Measurements from ENCODE around the gene MAGI2.

The MAGI2 gene

DNA sequence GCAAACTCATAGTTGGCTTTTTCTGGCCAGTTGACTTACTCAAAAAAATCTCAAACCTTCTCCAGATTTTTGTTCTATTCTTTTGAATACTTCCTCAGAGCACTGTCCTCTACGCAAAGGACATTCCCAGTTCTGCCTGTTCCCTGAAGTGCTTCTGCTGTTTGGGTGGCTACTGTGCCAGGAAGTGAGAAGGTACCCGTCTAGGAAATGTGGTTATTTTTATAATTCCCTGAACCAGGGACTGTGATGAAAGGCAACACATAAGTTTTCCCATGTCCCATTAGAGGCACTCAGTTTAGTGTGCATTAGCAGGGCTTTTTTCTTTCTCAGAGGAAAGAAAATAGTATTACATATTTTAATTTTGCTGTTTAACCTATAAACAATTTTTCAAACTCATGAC lies 1284.6 kb downstream of the MAGI2 start:
- peaks cover 28% of the 10 kb centered on the region for H3K4me1 ChIP-seq (ENCODE audit: control insufficient read depth, low read depth, low read length)
- H3K9ac ChIP-seq (ENCODE audit: low read length), result no peak overlapping the region
- H3K9me3 ChIP-seq (ENCODE audit: control insufficient read depth, low read depth, low read length), result no peaks in the 10 kb centered on the region
- no peak overlapping the region for H3K27ac ChIP-seq (ENCODE audit: low read length)
- H3K4me3 ChIP-seq (ENCODE audit: low read length), result no peak overlapping the region
- H3K27me3 ChIP-seq (ENCODE audit: control insufficient read depth, insufficient read depth, low read length), result no peaks in the 10 kb centered on the region
- no peaks in the 10 kb centered on the region for H3K36me3 ChIP-seq (ENCODE audit: control insufficient read depth, low read depth, low read length)

DNA sequence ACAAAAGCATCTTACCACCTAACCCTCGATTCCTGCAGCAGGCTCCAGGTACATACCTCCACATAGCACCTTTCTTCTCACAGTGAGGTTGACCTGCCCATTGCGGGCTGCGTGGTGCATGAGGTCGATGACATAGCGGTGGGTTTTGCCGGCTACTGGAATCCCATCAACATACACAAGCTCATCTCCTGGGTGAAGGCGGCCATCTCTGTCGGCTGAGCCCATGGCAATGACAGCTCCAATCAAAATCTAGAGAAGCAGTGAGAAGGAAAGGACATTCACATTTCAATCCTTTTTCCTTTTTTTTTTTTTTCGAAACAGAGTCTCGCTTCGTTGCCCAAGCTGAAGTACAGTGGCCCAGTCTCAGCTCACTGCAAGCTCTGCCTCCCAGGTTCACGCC lies 1285.6 kb downstream of the MAGI2 start:
- H3K27me3 ChIP-seq (ENCODE audit: control insufficient read depth, insufficient read depth, low read length), result no peaks in the 10 kb centered on the region
- no peak overlapping the region for H3K4me3 ChIP-seq (ENCODE audit: low read length)
- no peaks in the 10 kb centered on the region for H3K9me3 ChIP-seq (ENCODE audit: control insufficient read depth, low read depth, low read length)
- H3K4me1 ChIP-seq (ENCODE audit: control insufficient read depth, low read depth, low read length), result peaks cover 26% of the 10 kb centered on the region
- no peaks in the 10 kb centered on the region for H3K36me3 ChIP-seq (ENCODE audit: control insufficient read depth, low read depth, low read length)
- H3K27ac ChIP-seq (ENCODE audit: low read length), result no peak overlapping the region
- no peak overlapping the region for H3K9ac ChIP-seq (ENCODE audit: low read length)

DNA sequence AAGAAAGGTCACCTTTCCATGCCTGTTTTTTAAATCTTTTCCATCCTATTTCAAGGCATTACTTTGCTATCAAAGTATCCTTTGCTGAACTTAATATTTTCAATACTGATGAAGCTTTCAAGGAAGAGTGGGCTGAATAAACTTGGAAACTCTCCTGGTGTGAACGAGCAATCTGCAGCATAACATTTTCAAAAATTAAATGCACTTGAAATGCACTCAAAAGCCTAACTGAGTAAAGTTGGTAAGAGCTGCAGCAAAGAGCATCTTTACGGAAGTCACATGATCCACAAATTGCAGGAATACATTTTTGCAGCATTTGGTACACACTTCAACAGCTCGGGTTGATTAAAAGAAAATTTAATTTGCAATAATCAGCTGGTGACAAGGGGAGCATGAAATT lies 1287.6 kb downstream of the MAGI2 start:
- no peak overlapping the region for H3K4me3 ChIP-seq (ENCODE audit: low read length)
- H3K9me3 ChIP-seq (ENCODE audit: control insufficient read depth, low read depth, low read length), result no peaks in the 10 kb centered on the region
- no peaks in the 10 kb centered on the region for H3K27me3 ChIP-seq (ENCODE audit: control insufficient read depth, insufficient read depth, low read length)
- peaks cover 12% of the 10 kb centered on the region for H3K4me1 ChIP-seq (ENCODE audit: control insufficient read depth, low read depth, low read length)
- H3K36me3 ChIP-seq (ENCODE audit: control insufficient read depth, low read depth, low read length), result no peaks in the 10 kb centered on the region
- H3K27ac ChIP-seq (ENCODE audit: low read length), result no peak overlapping the region
- H3K9ac ChIP-seq (ENCODE audit: low read length), result no peak overlapping the region

DNA sequence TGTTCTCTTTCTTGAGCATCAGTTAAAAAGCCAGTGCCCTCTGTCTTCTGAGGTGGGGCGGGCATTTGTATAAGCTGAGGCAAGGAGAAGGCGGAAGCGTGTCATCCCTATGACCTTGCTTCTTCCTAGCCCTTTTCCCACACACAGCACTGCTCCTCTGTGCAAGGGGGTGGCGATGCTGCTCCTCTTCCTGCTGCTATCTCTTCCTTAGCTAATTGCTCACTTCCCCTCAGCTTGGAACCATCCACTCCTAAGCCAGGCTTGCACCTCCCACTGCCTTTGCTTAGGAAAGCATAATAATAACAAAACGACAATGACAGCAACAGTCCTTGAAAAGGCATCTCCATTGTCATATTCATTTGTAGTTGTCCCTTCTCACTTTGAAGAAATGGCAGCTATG lies 1288.0 kb downstream of the MAGI2 start:
- Histone ChIP-seq H3K4me3 (ENCODE audit: low read length) (no peak overlapping the region), H3K27ac (ENCODE audit: low read length) (no peak overlapping the region), H3K4me1 (ENCODE audit: control insufficient read depth, low read depth, low read length) (peaks cover 16% of the 10 kb centered on the region), H3K36me3 (ENCODE audit: control insufficient read depth, low read depth, low read length) (no peaks in the 10 kb centered on the region), H3K9ac (ENCODE audit: low read length) (no peak overlapping the region), H3K27me3 (ENCODE audit: control insufficient read depth, insufficient read depth, low read length) (no peaks in the 10 kb centered on the region), H3K9me3 (ENCODE audit: control insufficient read depth, low read depth, low read length) (no peaks in the 10 kb centered on the region)

DNA sequence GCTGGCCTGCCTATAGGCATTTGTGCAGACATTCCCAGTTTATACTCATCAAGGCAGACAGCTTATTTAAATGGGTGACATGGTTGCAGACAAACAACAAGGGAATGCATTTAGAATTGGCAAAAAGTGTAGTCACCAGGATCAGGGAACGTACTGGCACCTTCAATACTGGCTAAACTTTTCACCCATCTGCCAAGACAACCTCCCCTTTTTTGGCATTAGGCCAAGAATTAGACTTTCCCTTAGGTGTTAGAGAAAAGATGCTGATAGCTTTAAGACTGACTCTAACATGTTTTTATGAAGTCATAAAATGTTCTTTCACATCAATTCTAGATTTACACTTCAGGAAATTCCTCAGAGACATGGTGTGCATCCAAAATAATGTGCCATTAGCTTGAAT lies 1289.0 kb downstream of the MAGI2 start:
- H3K36me3 ChIP-seq (ENCODE audit: control insufficient read depth, low read depth, low read length), result no peaks in the 10 kb centered on the region

DNA sequence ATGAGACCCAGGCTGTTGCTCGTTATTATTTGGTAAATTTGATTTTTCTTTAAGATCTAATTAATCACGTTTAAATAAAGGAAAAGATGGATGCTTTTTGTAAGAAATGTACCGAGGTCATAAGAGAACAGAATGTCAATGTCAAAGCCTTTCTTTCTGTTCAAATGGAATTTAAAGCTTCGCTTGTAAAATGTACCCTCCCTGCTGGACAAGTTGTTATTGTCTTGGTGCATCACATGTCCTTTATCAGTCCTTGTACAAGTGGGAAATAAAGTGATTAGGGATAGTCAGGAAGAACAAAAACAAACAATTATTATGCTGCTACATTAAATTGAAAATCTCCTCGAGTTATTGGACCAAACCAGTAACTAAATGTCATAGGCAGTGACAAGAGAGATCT lies 1291.7 kb downstream of the MAGI2 start:
- H3K27me3 ChIP-seq (ENCODE audit: control insufficient read depth, insufficient read depth, low read length), result no peaks in the 10 kb centered on the region
- no peaks in the 10 kb centered on the region for H3K36me3 ChIP-seq (ENCODE audit: control insufficient read depth, low read depth, low read length)
- H3K27ac ChIP-seq (ENCODE audit: low read length), result no peak overlapping the region
- H3K4me3 ChIP-seq (ENCODE audit: low read length), result no peak overlapping the region
- H3K9ac ChIP-seq (ENCODE audit: low read length), result no peak overlapping the region
- no peaks in the 10 kb centered on the region for H3K9me3 ChIP-seq (ENCODE audit: control insufficient read depth, low read depth, low read length)
- H3K4me1 ChIP-seq (ENCODE audit: control insufficient read depth, low read depth, low read length), result peaks cover 40% of the 10 kb centered on the region

More for the DNA sequence above, 1289.0 kb downstream of the MAGI2 start:
- Histone ChIP-seq H3K27ac (ENCODE audit: low read length) (no peak overlapping the region), H3K9ac (ENCODE audit: low read length) (no peak overlapping the region), H3K27me3 (ENCODE audit: control insufficient read depth, insufficient read depth, low read length) (no peaks in the 10 kb centered on the region), H3K9me3 (ENCODE audit: control insufficient read depth, low read depth, low read length) (no peaks in the 10 kb centered on the region), H3K4me3 (ENCODE audit: low read length) (no peak overlapping the region), H3K4me1 (ENCODE audit: control insufficient read depth, low read depth, low read length) (peaks cover 25% of the 10 kb centered on the region)

DNA sequence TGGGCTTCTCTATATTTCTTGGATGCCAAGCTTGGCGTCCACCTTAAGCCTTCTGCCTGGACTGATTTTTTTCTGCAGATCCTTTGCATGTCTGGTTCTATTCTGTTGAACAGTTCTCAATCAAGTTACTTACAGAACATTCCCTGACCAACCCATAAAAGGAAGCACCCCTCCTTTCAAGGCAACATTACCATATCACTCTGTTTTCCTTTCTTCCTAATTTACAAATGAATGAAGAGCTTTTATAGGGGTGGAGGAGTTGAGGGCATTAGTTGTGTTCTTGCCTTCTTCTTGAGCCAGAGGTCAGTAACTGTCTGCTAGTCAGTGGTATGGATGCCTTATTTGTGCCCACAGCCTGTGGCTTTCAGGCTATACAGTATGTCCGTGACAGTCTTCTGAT lies 1293.9 kb downstream of the MAGI2 start:
- Histone ChIP-seq H3K4me3 (ENCODE audit: low read length) (no peak overlapping the region), H3K27me3 (ENCODE audit: control insufficient read depth, insufficient read depth, low read length) (no peaks in the 10 kb centered on the region), H3K9me3 (ENCODE audit: control insufficient read depth, low read depth, low read length) (no peaks in the 10 kb centered on the region), H3K4me1 (ENCODE audit: control insufficient read depth, low read depth, low read length) (peaks cover 33% of the 10 kb centered on the region), H3K9ac (ENCODE audit: low read length) (no peak overlapping the region), H3K27ac (ENCODE audit: low read length) (no peak overlapping the region), H3K36me3 (ENCODE audit: control insufficient read depth, low read depth, low read length) (no peaks in the 10 kb centered on the region)

DNA sequence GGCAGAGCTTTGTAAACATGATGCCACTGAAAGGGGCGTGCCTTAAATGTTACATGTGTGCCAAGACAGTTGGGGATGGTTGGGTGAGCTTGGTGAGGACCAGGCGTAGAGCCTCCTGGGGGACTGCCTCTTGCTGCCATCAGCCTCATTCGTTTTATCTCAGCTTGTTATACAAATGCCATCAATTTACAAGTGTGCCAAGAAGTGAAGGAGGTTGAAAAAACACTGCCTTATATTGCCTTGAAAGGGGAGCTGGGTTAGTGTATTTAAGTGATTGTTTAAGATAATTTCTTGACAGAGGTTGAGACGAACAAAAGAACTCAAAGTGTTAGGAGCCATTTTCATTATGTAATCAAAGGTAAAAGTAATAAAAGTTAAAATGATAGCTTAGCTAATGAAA lies 1300.2 kb downstream of the MAGI2 start:
- Histone ChIP-seq H3K4me3 (ENCODE audit: low read length) (no peak overlapping the region), H3K9ac (ENCODE audit: low read length) (no peak overlapping the region), H3K36me3 (ENCODE audit: control insufficient read depth, low read depth, low read length) (no peaks in the 10 kb centered on the region), H3K4me1 (ENCODE audit: control insufficient read depth, low read depth, low read length) (peaks cover 13% of the 10 kb centered on the region), H3K9me3 (ENCODE audit: control insufficient read depth, low read depth, low read length) (no peaks in the 10 kb centered on the region), H3K27me3 (ENCODE audit: control insufficient read depth, insufficient read depth, low read length) (no peaks in the 10 kb centered on the region), H3K27ac (ENCODE audit: low read length) (no peak overlapping the region)

DNA sequence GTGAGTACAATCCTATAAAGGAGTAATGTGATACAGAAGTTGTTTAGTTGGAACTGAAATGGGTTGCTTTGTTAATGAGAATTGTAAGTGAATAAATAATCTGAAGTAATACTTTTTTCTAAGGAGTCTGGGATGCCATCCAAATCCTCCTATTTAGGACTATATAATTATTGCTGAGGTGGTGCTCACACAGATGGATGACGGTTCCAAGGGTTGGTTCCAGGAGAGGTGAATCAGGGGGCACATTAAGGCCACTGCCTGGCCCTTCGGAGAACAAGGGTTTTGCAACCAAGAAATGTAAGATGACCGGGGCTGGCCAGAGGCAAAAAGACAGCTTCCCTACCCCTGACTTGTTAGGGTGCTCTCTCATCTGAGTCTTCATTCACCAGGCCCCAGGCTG lies 1302.2 kb downstream of the MAGI2 start:
- Histone ChIP-seq H3K4me1 (ENCODE audit: control insufficient read depth, low read depth, low read length) (no peaks in the 10 kb centered on the region), H3K27me3 (ENCODE audit: control insufficient read depth, insufficient read depth, low read length) (no peaks in the 10 kb centered on the region), H3K27ac (ENCODE audit: low read length) (no peak overlapping the region), H3K4me3 (ENCODE audit: low read length) (no peak overlapping the region), H3K36me3 (ENCODE audit: control insufficient read depth, low read depth, low read length) (no peaks in the 10 kb centered on the region), H3K9ac (ENCODE audit: low read length) (no peak overlapping the region), H3K9me3 (ENCODE audit: control insufficient read depth, low read depth, low read length) (no peaks in the 10 kb centered on the region)

DNA sequence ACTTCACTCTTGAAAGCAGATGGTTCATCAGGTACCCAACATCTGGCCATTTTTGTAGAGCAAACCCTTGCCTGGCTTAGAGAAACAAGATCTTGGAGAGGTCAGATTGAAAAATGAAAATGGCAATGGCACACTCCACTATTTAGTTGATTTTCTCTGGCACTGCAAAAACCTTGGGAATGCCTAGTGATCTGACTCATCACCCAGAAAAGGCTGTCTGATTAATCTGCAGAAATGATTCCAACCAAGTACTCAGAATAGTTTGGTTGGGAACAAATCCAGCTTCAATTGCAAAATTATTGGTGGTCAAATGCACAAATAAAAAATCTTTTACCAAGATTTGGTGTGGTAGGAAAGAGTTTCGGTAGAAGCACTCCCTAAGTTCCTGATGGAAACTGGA lies 1303.7 kb downstream of the MAGI2 start:
- no peaks in the 10 kb centered on the region for H3K36me3 ChIP-seq (ENCODE audit: control insufficient read depth, low read depth, low read length)
- no peak overlapping the region for H3K4me3 ChIP-seq (ENCODE audit: low read length)
- H3K4me1 ChIP-seq (ENCODE audit: control insufficient read depth, low read depth, low read length), result no peaks in the 10 kb centered on the region
- no peaks in the 10 kb centered on the region for H3K27me3 ChIP-seq (ENCODE audit: control insufficient read depth, insufficient read depth, low read length)
- H3K9me3 ChIP-seq (ENCODE audit: control insufficient read depth, low read depth, low read length), result no peaks in the 10 kb centered on the region
- no peak overlapping the region for H3K27ac ChIP-seq (ENCODE audit: low read length)
- H3K9ac ChIP-seq (ENCODE audit: low read length), result no peak overlapping the region

DNA sequence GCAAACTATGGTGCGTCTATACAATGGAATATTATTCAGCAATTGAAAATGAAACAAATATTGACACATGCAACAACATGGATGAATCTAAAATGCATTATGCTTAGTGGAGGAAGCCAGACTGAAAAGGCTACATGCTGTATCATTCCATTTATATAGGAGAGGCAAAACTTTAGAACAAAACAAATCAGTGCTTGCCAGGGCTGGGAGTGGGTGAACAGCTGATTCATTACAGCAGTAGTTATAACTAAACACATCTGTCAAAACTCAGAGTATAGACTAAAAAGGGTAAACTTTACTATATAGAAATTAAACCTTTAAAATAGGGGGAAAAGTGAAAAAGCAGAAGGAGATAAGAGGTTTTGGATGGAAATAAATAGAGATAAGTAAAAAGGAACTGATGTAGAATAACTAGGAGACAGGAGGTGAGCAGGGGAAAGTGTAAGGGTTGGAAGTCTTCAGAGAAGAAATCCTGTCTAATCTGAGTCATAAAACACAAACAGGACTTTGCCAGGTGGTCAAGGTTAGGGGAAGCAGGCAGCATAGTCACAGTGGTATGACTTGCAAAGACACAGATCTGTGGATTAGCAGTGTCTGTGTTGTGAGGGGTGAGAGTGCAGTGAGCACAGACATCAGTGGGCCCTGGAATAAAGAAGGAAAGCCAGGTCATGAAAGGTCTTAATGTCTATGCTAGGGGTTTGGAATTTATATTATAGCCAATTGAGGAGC lies 1305.1 kb downstream of the MAGI2 start:
- H3K9me3 ChIP-seq (ENCODE audit: control insufficient read depth, low read depth, low read length), result no peaks in the 10 kb centered on the region
- H3K4me1 ChIP-seq (ENCODE audit: control insufficient read depth, low read depth, low read length), result no peaks in the 10 kb centered on the region
- H3K4me3 ChIP-seq (ENCODE audit: low read length), result no peak overlapping the region
- no peak overlapping the region for H3K27ac ChIP-seq (ENCODE audit: low read length)
- no peaks in the 10 kb centered on the region for H3K27me3 ChIP-seq (ENCODE audit: control insufficient read depth, insufficient read depth, low read length)
- no peak overlapping the region for H3K9ac ChIP-seq (ENCODE audit: low read length)
- no peaks in the 10 kb centered on the region for H3K36me3 ChIP-seq (ENCODE audit: control insufficient read depth, low read depth, low read length)

DNA sequence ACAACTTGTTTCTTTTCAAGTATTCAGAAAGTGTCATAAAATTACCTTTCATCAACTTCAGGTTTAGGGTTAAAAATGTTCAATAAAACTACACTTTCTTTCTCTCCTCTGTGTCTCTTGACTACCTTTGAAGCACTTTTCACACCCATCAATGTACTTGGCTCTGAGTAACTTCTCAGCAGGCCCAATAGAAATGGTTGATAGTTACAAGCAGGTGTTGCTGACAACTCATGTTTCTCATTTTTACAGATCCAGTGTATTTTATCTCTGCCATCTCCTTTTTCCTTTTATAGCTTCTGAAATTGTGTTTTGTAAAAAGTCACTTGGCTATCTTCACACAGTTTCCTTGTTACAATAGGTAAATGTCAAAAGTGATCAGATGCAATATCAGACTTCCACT lies 1306.9 kb downstream of the MAGI2 start:
- Histone ChIP-seq H3K9me3 (ENCODE audit: control insufficient read depth, low read depth, low read length) (no peaks in the 10 kb centered on the region), H3K4me3 (ENCODE audit: low read length) (no peak overlapping the region), H3K4me1 (ENCODE audit: control insufficient read depth, low read depth, low read length) (no peaks in the 10 kb centered on the region), H3K36me3 (ENCODE audit: control insufficient read depth, low read depth, low read length) (no peaks in the 10 kb centered on the region), H3K27ac (ENCODE audit: low read length) (no peak overlapping the region), H3K9ac (ENCODE audit: low read length) (no peak overlapping the region), H3K27me3 (ENCODE audit: control insufficient read depth, insufficient read depth, low read length) (no peaks in the 10 kb centered on the region)

Data from iPS-18a (cell line).